Tibial artery (tissue), 4 donors: ENCODE results near the gene BMPR2.
"Not testable (repeated sequence)": the region's sequence is repeated elsewhere in the genome, so short reads cannot be mapped to it uniquely, and the experiment has no call there.

ENCODE experiments used
- DNase-seq, 2 donors: peaks; one replicate each; pipeline ENCODE4 v3.0.0-alpha.2; 2019
- H3K27ac ChIP-seq, 2 donors: fragments of 200-600 bp; sonication (generic) in 1 of 2; 1 replicate in 1 of 2; 2 replicates in 1 of 2; pipeline ENCODE4 v1.5.1; 2018 to 2019; ENCODE audit warnings: mild to moderate bottlenecking in 1 of 2
- H3K27me3 ChIP-seq, 2 donors: fragments of 200-600 bp; sonication (generic) in 1 of 2; one replicate each; pipeline versions ENCODE4 v1.5.1 to v1.6.0; 2016 to 2019
- H3K36me3 ChIP-seq, 3 donors: fragments of 200-600 bp; sonication (generic) in 2 of 3; one replicate each; pipeline ENCODE4 v1.5.1; 2016 to 2019; ENCODE audit warnings: mild to moderate bottlenecking in 2 of 3
- H3K4me1 ChIP-seq, 4 donors: fragments of 200-600 bp; sonication (generic) in 2 of 4; 1 replicate in 3 of 4; 2 replicates in 1 of 4; pipeline ENCODE4 v1.5.1; 2016 to 2019
- H3K4me3 ChIP-seq, 2 donors: fragments of 200-600 bp; sonication (generic) in 1 of 2; 1 replicate in 1 of 2; 2 replicates in 1 of 2; pipeline ENCODE4 v1.5.1; 2018 to 2019; ENCODE audit warnings: mild to moderate bottlenecking in 2 of 2
- H3K9me3 ChIP-seq, 3 donors: fragments of 200-600 bp; sonication (generic) in 1 of 3; one replicate each; pipeline ENCODE4 v1.5.1; 2016 to 2019
- CTCF ChIP-seq, 2 experiments: fragments of 200-600 bp in 1 of 2; fragments of 450-650 bp in 1 of 2; IDR thresholded peaks; one replicate each; pipeline ENCODE4 v1.5.1; 2017 to 2019; ENCODE audit warnings: antibody characterized with exemption in 2 of 2, mild to moderate bottlenecking in 1 of 2, moderate library complexity in 1 of 2
- intact Hi-C: fragments of 100-400 bp; cut with DNase I; formaldehyde crosslinking; loops from one replicate; pipeline ENCODE4 v1.15.0; 2023; ENCODE audit warnings: low total_unique reads

BMPR2 gene

DNA sequence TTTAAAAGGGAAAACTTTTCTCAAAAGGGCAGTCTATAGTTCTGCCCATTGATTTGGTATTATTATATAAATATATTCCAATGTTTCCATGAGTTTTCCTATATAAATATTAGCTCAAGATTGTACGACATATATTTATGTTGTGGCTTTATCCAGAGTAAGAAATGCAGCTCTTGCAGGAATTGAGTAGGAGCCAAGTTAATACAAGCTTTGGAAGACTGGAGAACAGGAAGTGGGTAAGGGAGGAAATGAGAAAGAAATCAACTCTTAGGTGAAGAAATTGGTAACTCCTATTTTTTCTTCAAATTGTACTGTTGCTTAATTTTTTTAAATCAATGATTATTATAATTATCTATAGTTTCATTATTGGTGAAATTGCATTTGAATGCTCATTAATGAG is 153.3 kb downstream of the BMPR2 start:
- H3K36me3 ChIP-seq = peaks cover 22 to 42% (median 26%) of the 10 kb centered on the region in 3 donors
- TF ChIP-seq CTCF (IDR thresholded peaks at IDR 0.05) = no peak
- no peaks in the 10 kb centered on the region for H3K9me3 ChIP-seq
- H3K4me3 ChIP-seq = no peak overlapping the region
- H3K27ac ChIP-seq = no peak overlapping the region
- intact Hi-C loops = no loop called here
- no peak for DNase-seq
- no peaks in the 10 kb centered on the region for H3K4me1 ChIP-seq
- H3K27me3 ChIP-seq = no peaks in the 10 kb centered on the region

DNA sequence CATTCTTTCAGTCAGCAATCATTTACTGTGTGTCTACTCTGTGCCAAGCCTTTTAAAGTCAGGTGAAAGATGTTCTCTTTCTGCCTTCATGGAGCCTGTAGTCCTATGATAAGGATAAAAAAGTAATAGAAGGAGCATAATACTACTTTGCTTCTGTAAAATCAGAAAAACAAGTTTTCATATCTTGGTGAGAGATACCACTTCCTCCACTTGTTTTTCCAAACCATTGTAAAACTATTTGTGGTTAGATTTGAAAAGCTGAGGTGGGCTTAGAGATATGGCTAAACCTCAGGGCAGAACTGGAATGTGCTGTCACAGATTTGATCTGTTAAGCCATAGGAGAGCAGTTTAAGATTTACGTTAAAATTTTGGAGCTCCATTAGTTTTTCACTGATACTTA is 153.9 kb downstream of the BMPR2 start:
- no peak for TF ChIP-seq CTCF (IDR thresholded peaks at IDR 0.05)
- peaks cover 19 to 40% (median 23%) of the 10 kb centered on the region in 3 donors for H3K36me3 ChIP-seq
- DNase-seq = no peak
- no peaks in the 10 kb centered on the region for H3K9me3 ChIP-seq
- H3K27ac ChIP-seq = no peak overlapping the region
- intact Hi-C loops = no loop called here
- H3K4me3 ChIP-seq = no peak overlapping the region
- no peaks in the 10 kb centered on the region for H3K27me3 ChIP-seq
- no peaks in the 10 kb centered on the region for H3K4me1 ChIP-seq

DNA sequence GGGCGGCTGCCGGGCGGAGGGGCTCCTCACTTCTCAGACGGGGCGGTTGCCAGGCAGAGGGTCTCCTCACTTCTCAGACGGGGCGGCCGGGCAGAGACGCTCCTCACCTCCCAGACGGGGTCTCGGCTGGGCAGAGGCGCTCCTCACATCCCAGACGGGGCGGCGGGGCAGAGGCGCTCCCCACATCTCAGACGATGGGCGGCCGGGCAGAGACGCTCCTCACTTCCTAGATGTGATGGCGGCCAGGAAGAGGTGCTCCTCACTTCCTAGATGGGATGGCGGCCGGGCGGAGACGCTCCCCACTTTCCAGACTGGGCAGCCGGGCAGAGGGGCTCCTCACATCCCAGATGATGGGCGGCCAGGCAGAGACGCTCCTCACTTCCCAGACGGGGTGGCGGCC is 159.2 kb downstream of the BMPR2 start:
- H3K27ac ChIP-seq, DNase-seq, H3K4me1 ChIP-seq, H3K4me3 ChIP-seq, intact Hi-C loops, H3K9me3 ChIP-seq, H3K27me3 ChIP-seq: not testable (repeated sequence)
- peaks cover 15 to 38% (median 19%) of the 10 kb centered on the region in 3 donors for H3K36me3 ChIP-seq

DNA sequence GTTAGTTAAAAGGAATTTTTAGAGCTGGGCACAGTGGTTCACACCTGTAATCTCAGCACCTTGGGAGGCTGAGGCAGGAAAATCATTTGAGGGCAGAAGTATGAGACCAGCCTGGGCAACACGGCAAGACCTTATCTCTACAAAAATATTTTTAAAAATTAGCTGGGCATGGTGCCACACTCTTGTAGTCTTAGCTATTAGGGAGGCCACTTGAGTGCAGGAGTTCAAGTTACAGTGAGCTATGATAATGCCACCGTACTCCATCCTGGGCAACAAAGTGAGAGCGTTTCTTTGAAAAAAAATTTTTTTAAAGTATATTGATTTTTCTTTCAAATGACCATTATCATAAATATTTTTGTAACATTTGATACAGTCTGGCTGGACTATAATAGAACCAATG is 165.0 kb downstream of the BMPR2 start:
- H3K27me3 ChIP-seq = no peaks in the 10 kb centered on the region
- H3K27ac ChIP-seq = peak overlapping the region in 1 of 2 donors; percentile 22
- no peak for DNase-seq
- intact Hi-C loops = no loop called here
- H3K9me3 ChIP-seq = no peaks in the 10 kb centered on the region
- no peaks in the 10 kb centered on the region for H3K36me3 ChIP-seq
- no peak overlapping the region for H3K4me3 ChIP-seq
- peaks cover 0 to 26% (median 7%) of the 10 kb centered on the region in 4 donors for H3K4me1 ChIP-seq
- no peak for TF ChIP-seq CTCF (IDR thresholded peaks at IDR 0.05)

- Histone ChIP-seq H3K9me3 (no peaks in the 10 kb centered on the region), H3K27ac (peak overlapping the region; percentile 22 to 46), H3K4me3 (no peak overlapping the region), H3K36me3 (peaks cover 0 to 2% (median 0%) of the 10 kb centered on the region in 3 donors), H3K4me1 (peaks cover 0 to 26% (median 7%) of the 10 kb centered on the region in 4 donors), H3K27me3 (no peaks in the 10 kb centered on the region)
- no peak for TF ChIP-seq CTCF (IDR thresholded peaks at IDR 0.05)
- intact Hi-C loops = no loop called here
- DNase-seq = no peak
These were observed 166.0 kb downstream of the BMPR2 start for GRCh38 chr2:202542142-202542541.

DNA sequence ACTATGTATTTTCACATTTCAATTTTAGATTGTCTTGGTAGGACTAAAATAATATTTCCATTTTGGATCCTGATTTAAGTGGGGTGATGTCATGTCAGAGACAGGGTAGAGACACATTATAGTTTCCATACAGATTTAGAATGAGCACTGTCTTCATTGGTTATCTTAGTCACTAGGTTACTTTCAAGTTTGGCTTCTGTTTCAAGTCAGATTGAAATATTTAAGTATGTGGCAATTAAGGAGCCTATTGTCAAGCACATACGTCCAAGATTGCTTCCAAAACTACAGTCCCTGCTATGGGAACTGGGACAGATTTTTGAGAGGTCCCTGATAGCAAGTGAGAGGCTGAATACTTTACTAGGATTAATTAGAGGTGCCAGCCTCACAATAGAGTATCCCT is 169.4 kb downstream of the BMPR2 start:
- no peak for DNase-seq
- Histone ChIP-seq H3K27me3 (no peaks in the 10 kb centered on the region), H3K27ac (no peak overlapping the region), H3K4me1 (peaks cover 0 to 23% (median 7%) of the 10 kb centered on the region in 4 donors), H3K9me3 (no peaks in the 10 kb centered on the region), H3K4me3 (no peak overlapping the region), H3K36me3 (peaks cover 6 to 15% (median 6%) of the 10 kb centered on the region in 3 donors)
- intact Hi-C loops = no loop called here
- TF ChIP-seq CTCF (IDR thresholded peaks at IDR 0.05) = no peak
